Erythroblast (primary cell): Measurements from ENCODE around the gene L3MBTL4.

ENCODE experiments used
- GATA1 ChIP-seq: IDR thresholded peaks from 2 replicates; pipeline ENCODE4 v1.6.1; 2011; ENCODE audit warnings: low read depth, mild to moderate bottlenecking, control low read depth, low read length, moderate library complexity
- POLR2A ChIP-seq: IDR thresholded peaks from 2 replicates; pipeline ENCODE4 v1.6.1; 2011; ENCODE audit warnings: mild to moderate bottlenecking, low read length

DNA sequence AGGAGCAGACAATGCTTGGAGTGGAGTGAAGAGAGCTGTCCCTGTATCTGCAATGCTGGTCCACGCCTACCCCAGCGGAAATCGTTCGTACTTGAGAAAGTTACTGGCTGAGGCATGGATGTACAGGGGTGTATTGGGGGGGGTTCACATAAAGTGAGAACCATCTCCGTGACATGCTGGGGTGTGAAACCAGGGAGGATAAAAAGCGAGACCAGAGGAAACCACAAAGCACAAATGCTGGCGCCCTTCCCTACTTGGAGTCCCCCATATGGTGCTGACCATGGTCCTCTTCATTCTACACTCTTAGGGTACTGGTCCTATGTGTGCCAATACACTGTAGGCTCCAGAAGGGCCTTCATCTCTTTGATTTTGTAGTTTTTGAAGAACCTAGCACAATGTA, 244.1 kb downstream of the L3MBTL4 start:
- TF ChIP-seq POLR2A: no peak
- no peak for TF ChIP-seq GATA1
